WTC11 (cell line): ENCODE results near the gene PRRC2B. TPM values are rescaled to one million over a fixed set of nuclear protein-coding genes. Genes with fewer than 3 reads are reported as not detected.
A peak's percentile ranks its signal among the peaks of the same experiment; 100 is the strongest.

Experiments used
- ATAC-seq: fragments of 200-7000 bp; cut with Tn5 transposase; 2 replicates; pipeline ENCODE4 v1.10.0; 2021; ENCODE audit warnings: mild to moderate bottlenecking, moderate library complexity
- CTCF ChIA-PET: fragments of 300-600 bp; sonication (Branson Sonifier 250); formaldehyde crosslinking; loops from one replicate; lab custom pipeline; 2021; ENCODE audit warnings: antibody characterized with exemption; lab: Charles Lee
- POLR2A ChIA-PET: fragments of 350-600 bp; sonication (Branson Sonifier 250); formaldehyde crosslinking; loops from one replicate; lab custom pipeline; 2021; ENCODE audit warnings: antibody characterized with exemption; lab: Charles Lee
- DNase-seq: peaks from one replicate; pipeline ENCODE4 v3.0.0; 2021; ENCODE audit warnings: low spot score
- H3K27ac Mint-ChIP-seq: 2 replicates; pipeline ENCODE4 v1.8.0; 2021; ENCODE audit warnings: mixed read lengths
- H3K27me3 Mint-ChIP-seq: 2 replicates; pipeline ENCODE4 v1.8.0; 2021; ENCODE audit warnings: low read depth, mild to moderate bottlenecking, moderate library complexity, mixed read lengths
- H3K36me3 Mint-ChIP-seq: 2 replicates; pipeline ENCODE4 v1.8.0; 2021; ENCODE audit warnings: mixed read lengths
- H3K4me1 Mint-ChIP-seq: 2 replicates; pipeline ENCODE4 v1.8.0; 2022; ENCODE audit warnings: mixed read lengths
- H3K4me3 Mint-ChIP-seq: 2 replicates; pipeline ENCODE4 v1.8.0; 2021; ENCODE audit warnings: mild to moderate bottlenecking, moderate library complexity, mixed read lengths
- H3K9me3 Mint-ChIP-seq: 2 replicates; pipeline ENCODE4 v1.8.0; 2021; ENCODE audit warnings: mixed read lengths
- ARID4B ChIP-seq: sonication (generic); formaldehyde crosslinking; IDR thresholded peaks from 2 replicates; pipeline ENCODE4 v1.8.0; 2023; ENCODE audit warnings: missing genetic modification reagents, mild to moderate bottlenecking, borderline replicate concordance
- CBFB ChIP-seq: sonication (generic); formaldehyde crosslinking; IDR thresholded peaks from 2 replicates; pipeline ENCODE4 v1.8.1; 2022; ENCODE audit warnings: mild to moderate bottlenecking, low read depth, missing genetic modification reagents
- CREM ChIP-seq: sonication (generic); formaldehyde crosslinking; IDR thresholded peaks from 2 replicates; pipeline ENCODE4 v1.8.1; 2022; ENCODE audit warnings: mild to moderate bottlenecking, missing genetic modification reagents, moderate library complexity
- ERG ChIP-seq: fragments of 250-450 bp; sonication (Bioruptor Pico); IDR thresholded peaks from 2 replicates; pipeline ENCODE4 v1.8.0; 2021; ENCODE audit warnings: mild to moderate bottlenecking
- FOXK1 ChIP-seq: sonication (generic); formaldehyde crosslinking; IDR thresholded peaks from 2 replicates; pipeline ENCODE4 v1.8.0; 2022; ENCODE audit warnings: mild to moderate bottlenecking, moderate library complexity, missing genetic modification reagents
- GABPB1 ChIP-seq: sonication (generic); formaldehyde crosslinking; IDR thresholded peaks from 2 replicates; pipeline ENCODE4 v1.8.1; 2023; ENCODE audit warnings: mild to moderate bottlenecking, missing genetic modification reagents
- GRHL2 ChIP-seq: fragments of 250-450 bp; sonication (Bioruptor Pico); IDR thresholded peaks from 2 replicates; pipeline ENCODE4 v1.8.0; 2022; ENCODE audit warnings: mild to moderate bottlenecking, moderate library complexity; ENCODE audit not compliant: insufficient replicate concordance, severe bottlenecking
- JUN ChIP-seq: sonication (generic); formaldehyde crosslinking; IDR thresholded peaks from 2 replicates; pipeline ENCODE4 v1.8.0; 2023; ENCODE audit warnings: mild to moderate bottlenecking, missing genetic modification reagents
- KAT7 ChIP-seq: sonication (generic); formaldehyde crosslinking; IDR thresholded peaks from 2 replicates; pipeline ENCODE4 v1.8.1; 2023; ENCODE audit warnings: missing genetic modification reagents, mild to moderate bottlenecking, borderline replicate concordance
- MAX ChIP-seq: sonication (generic); formaldehyde crosslinking; IDR thresholded peaks from 2 replicates; pipeline ENCODE4 v1.8.0; 2022; ENCODE audit warnings: mild to moderate bottlenecking, missing genetic modification reagents
- NFE2L1 ChIP-seq: sonication (generic); formaldehyde crosslinking; IDR thresholded peaks from 2 replicates; pipeline ENCODE4 v1.8.1; 2023; ENCODE audit warnings: missing genetic modification reagents
- NR1H2 ChIP-seq: sonication (generic); formaldehyde crosslinking; IDR thresholded peaks from 2 replicates; pipeline ENCODE4 v1.9.0; 2021; ENCODE audit warnings: mild to moderate bottlenecking, moderate library complexity, missing genetic modification reagents
- OVOL2 ChIP-seq: fragments of 250-450 bp; sonication (Bioruptor Pico); IDR thresholded peaks from 2 replicates; pipeline ENCODE4 v1.9.0; 2021; ENCODE audit warnings: mild to moderate bottlenecking, borderline replicate concordance
- PREB ChIP-seq: sonication (generic); formaldehyde crosslinking; IDR thresholded peaks from 2 replicates; pipeline ENCODE4 v1.8.1; 2022; ENCODE audit warnings: mild to moderate bottlenecking, missing genetic modification reagents, moderate library complexity, borderline replicate concordance
- SOX15 ChIP-seq: fragments of 250-450 bp; sonication (Bioruptor Pico); IDR thresholded peaks from 2 replicates; pipeline ENCODE4 v1.9.0; 2021; ENCODE audit warnings: mild to moderate bottlenecking
- SP1 ChIP-seq: sonication (generic); formaldehyde crosslinking; conservative IDR thresholded peaks from 2 replicates; pipeline ENCODE4 v1.8.1; 2022; ENCODE audit warnings: missing genetic modification reagents
- TEAD1 ChIP-seq: sonication (generic); formaldehyde crosslinking; IDR thresholded peaks from 2 replicates; pipeline ENCODE4 v1.8.0; 2022; ENCODE audit warnings: mild to moderate bottlenecking, missing genetic modification reagents
- TEAD4 ChIP-seq: sonication (generic); formaldehyde crosslinking; IDR thresholded peaks from 2 replicates; pipeline ENCODE4 v1.8.0; 2022; ENCODE audit warnings: mild to moderate bottlenecking, missing genetic modification reagents
- ZBTB21 ChIP-seq: sonication (generic); formaldehyde crosslinking; IDR thresholded peaks from 2 replicates; pipeline ENCODE4 v1.8.1; 2023; ENCODE audit warnings: mild to moderate bottlenecking, missing genetic modification reagents, borderline replicate concordance
- ZNF121 ChIP-seq: sonication (generic); formaldehyde crosslinking; IDR thresholded peaks from 2 replicates; pipeline ENCODE4 v1.8.0; 2023; ENCODE audit warnings: missing genetic modification reagents
- ZNF263 ChIP-seq: sonication (generic); formaldehyde crosslinking; IDR thresholded peaks from 2 replicates; pipeline ENCODE4 v1.8.1; 2022; ENCODE audit warnings: low read depth, mild to moderate bottlenecking, moderate library complexity, missing genetic modification reagents
- ZNF532 ChIP-seq: fragments of 250-450 bp; sonication (Bioruptor Pico); IDR thresholded peaks from 2 replicates; pipeline ENCODE4 v1.9.0; 2021; ENCODE audit warnings: mild to moderate bottlenecking, borderline replicate concordance
- ZSCAN18 ChIP-seq: fragments of 250-450 bp; sonication (Bioruptor Pico); IDR thresholded peaks from 2 replicates; pipeline ENCODE4 v2.1.2; 2022; ENCODE audit warnings: mild to moderate bottlenecking, moderate library complexity
- total RNA-seq: library from RNA; stranded (reverse); gene quantifications from 3 replicates; pipeline ENCODE4 v1.2.3, GENCODE V29; 2021

The PRRC2B gene
- total RNA-seq, 1 experiment from 2014 or later: 272 TPM

- TF ChIP-seq OVOL2 (CRISPR knock-in tag) (no peak), KAT7 (no peak), ZSCAN18 (CRISPR knock-in tag) (no peak)
Measured at GRCh38 chr9:131379056-131379455, 14.8 kb upstream of the PRRC2B start (continued).

- Mint-ChIP-seq H3K27ac (peak overlapping the region; percentile 97), H3K4me1 (peaks cover 29% of the 10 kb centered on the region), H3K9me3 (peaks cover 3% of the 10 kb centered on the region; the same call in 1 of the 2 replicates), H3K27me3 (no peaks in the 10 kb centered on the region), H3K36me3 (0 out of 2 replicates have a peak, but pooled peaks cover 2% of the 10 kb centered on the region), H3K4me3 (peak overlapping the region; percentile 18)
- ChIA-PET POLR2A (interaction anchor here (0.7 to 2.1 kb wide), 5 partner anchors 10 to 173 kb away, joined by 3 to 11 read pairs (median 3); no protein-coding TSS in a partner anchor), CTCF (interaction anchor here (0.7 to 2.5 kb wide), 13 partner anchors 10 to 1175 kb away, joined by 3 to 15 read pairs (median 4); no protein-coding TSS in a partner anchor)
- ATAC-seq: peak; percentile 97
- peak; percentile 68 for DNase-seq
- TF ChIP-seq PREB (CRISPR knock-in tag) (no peak), TEAD4 (CRISPR knock-in tag) (peak; percentile 79), JUN (CRISPR knock-in tag) (no peak), CREM (CRISPR knock-in tag) (0 out of 2 replicates have a peak, but pooled peaks have one; percentile 26), CBFB (CRISPR knock-in tag) (no peak), TEAD1 (CRISPR knock-in tag) (peak; percentile 92; the same call in 1 of the 2 replicates), SOX15 (CRISPR knock-in tag) (no peak), ERG (CRISPR knock-in tag) (no peak), GRHL2 (CRISPR knock-in tag) (no peak), ZBTB21 (CRISPR knock-in tag) (no peak), NR1H2 (no peak), ZNF121 (no peak), ZNF532 (no peak), SP1 (CRISPR knock-in tag) (0 out of 2 replicates have a peak, but pooled peaks have one; percentile 42), ARID4B (CRISPR knock-in tag) (no peak), MAX (CRISPR knock-in tag) (0 out of 2 replicates have a peak, but pooled peaks have one; percentile 19), ZNF263 (CRISPR knock-in tag) (no peak), GABPB1 (no peak), FOXK1 (CRISPR knock-in tag) (no peak), NFE2L1 (CRISPR knock-in tag) (no peak)
Measured at GRCh38 chr9:131382850-131383729, 10.8 kb upstream of the PRRC2B start.
